GM12878 (cell line): ENCODE results near the gene RNF166. TPM values are rescaled to one million over a fixed set of nuclear protein-coding genes. Genes with fewer than 3 reads are reported as not detected.

Experiments
- ATAC-seq: fragments of 200-7000 bp; cut with Tn5 transposase; 3 replicates; pipeline ENCODE4 v1.9.1; 2020; ENCODE audit warnings: mild to moderate bottlenecking, moderate library complexity
- BruUV-seq: library from RNA; stranded (reverse); fragments of 400-500 nt; replicated peaks from 2 replicates; lab custom pipeline; 2021; lab: Mats Ljungman, UMichigan
- CTCF ChIA-PET: fragments of 300-600 bp; sonication (Branson Sonifier 250); formaldehyde crosslinking; extraction: SDS; loops from one replicate; lab custom pipeline; 2021; ENCODE audit warnings: inconsistent platforms; lab: Yijun Ruan, JAX
- POLR2A ChIA-PET: fragments of 350-600 bp; formaldehyde crosslinking; extraction: SDS; loops from one replicate; lab custom pipeline; 2021; ENCODE audit warnings: inconsistent platforms; lab: Charles Lee
- RAD21 ChIA-PET: fragments of 300-600 bp; sonication (Branson Sonifier 250); formaldehyde crosslinking; loops from one replicate; lab custom pipeline; 2023; ENCODE audit warnings: antibody characterized with exemption; ENCODE audit not compliant: unreplicated experiment; lab: Charles Lee
- SMC1A ChIA-PET: fragments of 300-600 bp; sonication (Branson Sonifier 250); formaldehyde crosslinking; loops from one replicate; lab custom pipeline; 2023; ENCODE audit not compliant: unreplicated experiment, uncharacterized antibody; lab: Charles Lee
- DNase-seq: peaks from one replicate; pipeline ENCODE4 v3.0.0-alpha.2; 2011; ENCODE audit warnings: low read depth, low spot score
- FAIRE-seq: peaks from 3 replicates; lab custom pipeline; 2011; peaks lifted over from hg19 to GRCh38; lab: Jason Lieb, UNC
- H2AFZ ChIP-seq: 2 replicates; pipeline ENCODE4 v1.6.0; 2011; ENCODE audit warnings: low read depth, low read length, control low read depth; ENCODE audit not compliant: control insufficient read depth
- H3K27ac ChIP-seq: 2 replicates; pipeline ENCODE4 v1.5.1; 2011; ENCODE audit warnings: control low read depth; ENCODE audit not compliant: control insufficient read depth, insufficient read depth
- H3K27me3 ChIP-seq, 2 experiments: replicated peaks in 1 of 2; 2 replicates each; pipeline versions ENCODE4 v1.6.0 to v1.6.1; 2011; ENCODE audit warnings: low read length in 1 of 2; ENCODE audit not compliant: control insufficient read depth in 2 of 2, insufficient read depth in 2 of 2
- H3K36me3 ChIP-seq, 2 experiments: 2 replicates each; pipeline ENCODE4 v1.5.1; 2011; ENCODE audit warnings: low read length in 1 of 2; ENCODE audit not compliant: control insufficient read depth in 2 of 2, insufficient read depth in 2 of 2
- H3K4me1 ChIP-seq: 2 replicates; pipeline ENCODE4 v1.6.1; 2011; ENCODE audit warnings: mild to moderate bottlenecking, low read length, moderate library complexity, mixed read lengths; ENCODE audit not compliant: control insufficient read depth, insufficient read depth
- H3K4me2 ChIP-seq: 2 replicates; pipeline ENCODE4 v1.6.0; 2011; ENCODE audit warnings: control low read depth; ENCODE audit not compliant: control insufficient read depth, insufficient read depth
- H3K4me3 ChIP-seq: fragments of 200-600 bp; sonication (generic); 2 replicates; pipeline ENCODE4 v1.5.1; 2016
- H3K79me2 ChIP-seq: 2 replicates; pipeline ENCODE4 v1.6.0; 2011; ENCODE audit warnings: low read length; ENCODE audit not compliant: control insufficient read depth, insufficient read depth
- H3K9ac ChIP-seq: 2 replicates; pipeline ENCODE4 v1.8.0; 2011; ENCODE audit warnings: low read length, control low read depth, mixed read lengths; ENCODE audit not compliant: control insufficient read depth, insufficient read depth
- H3K9me3 ChIP-seq: replicated peaks from 3 replicates; pipeline ENCODE4 v1.5.1; 2011; ENCODE audit warnings: mild to moderate bottlenecking, low read length; ENCODE audit not compliant: control insufficient read depth, insufficient read depth
- H4K20me1 ChIP-seq: 2 replicates; pipeline ENCODE4 v1.6.0; 2011; ENCODE audit not compliant: control insufficient read depth, insufficient read depth
- CREM ChIP-seq: IDR thresholded peaks from 2 replicates; pipeline ENCODE4 v1.6.1; 2014; ENCODE audit warnings: antibody characterized with exemption, low read depth
- FOXK2 ChIP-seq: fragments of 450-650 bp; IDR thresholded peaks from 2 replicates; pipeline ENCODE4 v1.6.1; 2017; ENCODE audit warnings: mild to moderate bottlenecking, moderate library complexity
- NFYA ChIP-seq: IDR thresholded peaks from 2 replicates; pipeline ENCODE4 v1.6.1; 2011; ENCODE audit warnings: low read depth, mild to moderate bottlenecking, low read length, improper control_type of control experiment, borderline replicate concordance
- NR2C1 ChIP-seq: fragments of 450-650 bp; IDR thresholded peaks from 2 replicates; pipeline ENCODE4 v1.6.1; 2017; ENCODE audit warnings: antibody characterized with exemption, mild to moderate bottlenecking, moderate library complexity
- PAX5 ChIP-seq: IDR thresholded peaks from 2 replicates; pipeline ENCODE4 v1.6.1; 2011; ENCODE audit warnings: low read depth, low read length, borderline replicate concordance
- RB1 ChIP-seq: fragments of 450-650 bp; formaldehyde crosslinking; IDR thresholded peaks from 2 replicates; pipeline ENCODE4 v1.6.1; 2017; ENCODE audit warnings: mild to moderate bottlenecking, borderline replicate concordance
- RCOR1 ChIP-seq: conservative IDR thresholded peaks from 2 replicates; pipeline ENCODE4 v1.6.1; 2012; ENCODE audit warnings: low read depth, low read length, improper control_type of control experiment
- RFX5 ChIP-seq: IDR thresholded peaks from 2 replicates; pipeline ENCODE4 v1.6.1; 2011; ENCODE audit warnings: low read depth, low read length, improper control_type of control experiment
- SIN3A ChIP-seq: IDR thresholded peaks from 2 replicates; pipeline ENCODE4 v1.6.1; 2012; ENCODE audit warnings: low read depth, low read length, improper control_type of control experiment
- SREBF1 ChIP-seq: IDR thresholded peaks from 2 replicates; pipeline ENCODE4 v1.6.1; 2012; ENCODE audit warnings: mild to moderate bottlenecking, low read length
- SUPT20H ChIP-seq: IDR thresholded peaks from 2 replicates; pipeline ENCODE4 v1.6.1; 2011; ENCODE audit warnings: low read depth, mild to moderate bottlenecking, low read length, moderate library complexity, borderline replicate concordance; ENCODE audit not compliant: control insufficient read depth
- WGBS: methylation state at CpG from one replicate; pipeline ENCODE4 v1.1.6; 2016; ENCODE audit warnings: low lambda C conversion rate; ENCODE audit not compliant: insufficient replicate concordance, insufficient coverage; ENCODE audit errors: missing lambda C conversion rate; 5-methylcytosine and 5-hydroxymethylcytosine counted together
- in situ Hi-C: fragments of 300-500 bp; cut with MboI; formaldehyde crosslinking; loops from 9 replicates; pipeline ENCODE4 v1.14.3; 2018; ENCODE audit warnings: mixed read lengths
- intact Hi-C: fragments of 100-400 bp; cut with micrococcal nuclease; formaldehyde crosslinking; loops from one replicate; pipeline ENCODE4 v1.14.2; 2022; ENCODE audit not compliant: unreplicated experiment
- polyA plus RNA-seq, 11 experiments: library from polyadenylated mRNA; depleted of rRNA in 4 of 11; unstranded in 6 of 11; stranded (reverse) in 5 of 11; fragments of >200 nt; fragmentation: Nextera tagmentation in 4 of 11; fragmentation: Illumina TruSeq in 1 of 11; extraction: Ambion mirVana in 4 of 11; extraction: Trizol in 1 of 11; gene quantifications; 1 replicate in 1 of 11; 2 replicates in 10 of 11; pipeline versions ENCODE4 v1.2.1 to v1.2.3, GENCODE V29; 2011 to 2016; ENCODE audit warnings: inconsistent platforms in 2 of 11, missing spikeins in 2 of 11, low read depth in 1 of 11
- total RNA-seq, 4 experiments: library from RNA; depleted of rRNA in 3 of 4; stranded (reverse); fragments of >200 nt in 3 of 4; fragmentation: Illumina TruSeq in 1 of 4; extraction: Trizol in 1 of 4; gene quantifications; 2 replicates each; pipeline versions ENCODE4 v1.2.1 to v1.2.3, GENCODE V29; 2013 to 2021
- TF ChIP-seq, protein P1 (sequence below): IDR thresholded peaks from 2 replicates; pipeline ENCODE4 v1.6.1; 2011; ENCODE audit warnings: borderline replicate concordance, low read depth, mild to moderate bottlenecking, moderate library complexity, mixed read lengths, low read length; ENCODE audit not compliant: insufficient read depth; ENCODE audit errors: extremely low read length
- TF ChIP-seq, protein P2 (sequence below): fragments of 450-650 bp; IDR thresholded peaks from 2 replicates; pipeline ENCODE4 v1.6.1; 2014; ENCODE audit warnings: mild to moderate bottlenecking
- TF ChIP-seq, protein P3 (sequence below): IDR thresholded peaks from 2 replicates; pipeline ENCODE4 v1.6.1; 2012; ENCODE audit warnings: improper control_type of control experiment, low read depth, low read length; ENCODE audit not compliant: insufficient replicate concordance
- TF ChIP-seq, protein P4 (sequence below): fragments of 450-650 bp; formaldehyde crosslinking; IDR thresholded peaks from 2 replicates; pipeline ENCODE4 v1.4.0; 2022; ENCODE audit warnings: mild to moderate bottlenecking, moderate library complexity

Gene RNF166
- total and polyA plus RNA-seq, 10 of the 15 experiments (the other 5 are each of a cell fraction or from before 2014, with no cell fraction given), result 0.48 to 32.8 (median 12.1) TPM

DNA sequence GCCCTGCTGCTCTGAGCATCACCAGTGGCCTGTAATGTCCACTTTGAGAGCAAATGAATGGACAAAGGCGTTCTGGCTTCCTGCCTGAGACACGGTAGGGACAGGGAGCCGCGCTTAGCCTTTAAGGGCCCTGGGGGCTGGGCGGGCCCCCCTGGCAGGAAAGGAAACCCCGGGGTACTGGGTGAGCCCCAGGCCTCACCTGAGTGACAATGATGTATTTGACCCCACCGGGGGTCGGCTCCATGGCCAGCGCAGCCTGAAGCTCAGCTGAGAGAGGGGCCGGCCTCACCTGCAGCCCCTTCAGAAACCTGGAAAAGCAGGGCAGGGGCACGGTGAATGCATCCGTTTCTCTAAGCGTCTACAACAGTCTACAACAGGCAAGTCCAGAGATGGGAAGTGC lies 53.1 kb downstream of the RNF166 start:
- in situ Hi-C loops, result no loop called here
- no peak for DNase-seq
- ATAC-seq, result no peak
- H3K4me2 ChIP-seq, result no peak overlapping the region
- H3K79me2 ChIP-seq, result peaks cover 29% of the 10 kb centered on the region
- peaks cover 6 to 16% of the 10 kb centered on the region in 2 experiments for H3K36me3 ChIP-seq
- peaks cover 18% of the 10 kb centered on the region for H3K4me1 ChIP-seq
- H3K4me3 ChIP-seq, result no peak overlapping the region
- intact Hi-C loops, result loop anchor here (5.0 kb wide), 1 partner anchor 159 kb away; the partner anchor contains the start of gene APRT
- WGBS, result 97% methylated on average over 13 of the region's 13 CpGs
- no peak overlapping the region for H2AFZ ChIP-seq
- ChIA-PET POLR2A (interaction anchor here (0.7 to 1.3 kb wide), 2 partner anchors 10 to 20 kb away, joined by 3 read pairs; partner anchors contain the start of gene MVD), RAD21 (no interaction called here), SMC1A (no interaction called here), CTCF (no interaction called here)
- no peaks in the 10 kb centered on the region for H3K9me3 ChIP-seq
- BruUV-seq, result no TSS peak
- no peaks in the 10 kb centered on the region; the same call in 1 of the 2 replicates for H4K20me1 ChIP-seq
- H3K27me3 ChIP-seq, result no peaks in the 10 kb centered on the region
- no peak overlapping the region for H3K9ac ChIP-seq
- no peak for FAIRE-seq
- no peak overlapping the region for H3K27ac ChIP-seq
- no peak for TF ChIP-seq RFX5
- TF ChIP-seq SREBF1, result no peak
- no peak for TF ChIP-seq FOXK2
- TF ChIP-seq RB1, result no peak
- TF ChIP-seq NFYA, result no peak
- TF ChIP-seq RCOR1, result no peak
- TF ChIP-seq, protein P1, sequence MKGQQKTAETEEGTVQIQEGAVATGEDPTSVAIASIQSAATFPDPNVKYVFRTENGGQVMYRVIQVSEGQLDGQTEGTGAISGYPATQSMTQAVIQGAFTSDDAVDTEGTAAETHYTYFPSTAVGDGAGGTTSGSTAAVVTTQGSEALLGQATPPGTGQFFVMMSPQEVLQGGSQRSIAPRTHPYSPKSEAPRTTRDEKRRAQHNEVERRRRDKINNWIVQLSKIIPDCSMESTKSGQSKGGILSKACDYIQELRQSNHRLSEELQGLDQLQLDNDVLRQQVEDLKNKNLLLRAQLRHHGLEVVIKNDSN, result no peak
- TF ChIP-seq, protein P2, sequence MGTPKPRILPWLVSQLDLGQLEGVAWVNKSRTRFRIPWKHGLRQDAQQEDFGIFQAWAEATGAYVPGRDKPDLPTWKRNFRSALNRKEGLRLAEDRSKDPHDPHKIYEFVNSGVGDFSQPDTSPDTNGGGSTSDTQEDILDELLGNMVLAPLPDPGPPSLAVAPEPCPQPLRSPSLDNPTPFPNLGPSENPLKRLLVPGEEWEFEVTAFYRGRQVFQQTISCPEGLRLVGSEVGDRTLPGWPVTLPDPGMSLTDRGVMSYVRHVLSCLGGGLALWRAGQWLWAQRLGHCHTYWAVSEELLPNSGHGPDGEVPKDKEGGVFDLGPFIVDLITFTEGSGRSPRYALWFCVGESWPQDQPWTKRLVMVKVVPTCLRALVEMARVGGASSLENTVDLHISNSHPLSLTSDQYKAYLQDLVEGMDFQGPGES, result no peak
- TF ChIP-seq PAX5, result no peak
- no peak for TF ChIP-seq SUPT20H
- TF ChIP-seq, protein P3, sequence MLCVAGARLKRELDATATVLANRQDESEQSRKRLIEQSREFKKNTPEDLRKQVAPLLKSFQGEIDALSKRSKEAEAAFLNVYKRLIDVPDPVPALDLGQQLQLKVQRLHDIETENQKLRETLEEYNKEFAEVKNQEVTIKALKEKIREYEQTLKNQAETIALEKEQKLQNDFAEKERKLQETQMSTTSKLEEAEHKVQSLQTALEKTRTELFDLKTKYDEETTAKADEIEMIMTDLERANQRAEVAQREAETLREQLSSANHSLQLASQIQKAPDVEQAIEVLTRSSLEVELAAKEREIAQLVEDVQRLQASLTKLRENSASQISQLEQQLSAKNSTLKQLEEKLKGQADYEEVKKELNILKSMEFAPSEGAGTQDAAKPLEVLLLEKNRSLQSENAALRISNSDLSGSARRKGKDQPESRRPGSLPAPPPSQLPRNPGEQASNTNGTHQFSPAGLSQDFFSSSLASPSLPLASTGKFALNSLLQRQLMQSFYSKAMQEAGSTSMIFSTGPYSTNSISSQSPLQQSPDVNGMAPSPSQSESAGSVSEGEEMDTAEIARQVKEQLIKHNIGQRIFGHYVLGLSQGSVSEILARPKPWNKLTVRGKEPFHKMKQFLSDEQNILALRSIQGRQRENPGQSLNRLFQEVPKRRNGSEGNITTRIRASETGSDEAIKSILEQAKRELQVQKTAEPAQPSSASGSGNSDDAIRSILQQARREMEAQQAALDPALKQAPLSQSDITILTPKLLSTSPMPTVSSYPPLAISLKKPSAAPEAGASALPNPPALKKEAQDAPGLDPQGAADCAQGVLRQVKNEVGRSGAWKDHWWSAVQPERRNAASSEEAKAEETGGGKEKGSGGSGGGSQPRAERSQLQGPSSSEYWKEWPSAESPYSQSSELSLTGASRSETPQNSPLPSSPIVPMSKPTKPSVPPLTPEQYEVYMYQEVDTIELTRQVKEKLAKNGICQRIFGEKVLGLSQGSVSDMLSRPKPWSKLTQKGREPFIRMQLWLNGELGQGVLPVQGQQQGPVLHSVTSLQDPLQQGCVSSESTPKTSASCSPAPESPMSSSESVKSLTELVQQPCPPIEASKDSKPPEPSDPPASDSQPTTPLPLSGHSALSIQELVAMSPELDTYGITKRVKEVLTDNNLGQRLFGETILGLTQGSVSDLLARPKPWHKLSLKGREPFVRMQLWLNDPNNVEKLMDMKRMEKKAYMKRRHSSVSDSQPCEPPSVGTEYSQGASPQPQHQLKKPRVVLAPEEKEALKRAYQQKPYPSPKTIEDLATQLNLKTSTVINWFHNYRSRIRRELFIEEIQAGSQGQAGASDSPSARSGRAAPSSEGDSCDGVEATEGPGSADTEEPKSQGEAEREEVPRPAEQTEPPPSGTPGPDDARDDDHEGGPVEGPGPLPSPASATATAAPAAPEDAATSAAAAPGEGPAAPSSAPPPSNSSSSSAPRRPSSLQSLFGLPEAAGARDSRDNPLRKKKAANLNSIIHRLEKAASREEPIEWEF, result no peak
- TF ChIP-seq, protein P4, sequence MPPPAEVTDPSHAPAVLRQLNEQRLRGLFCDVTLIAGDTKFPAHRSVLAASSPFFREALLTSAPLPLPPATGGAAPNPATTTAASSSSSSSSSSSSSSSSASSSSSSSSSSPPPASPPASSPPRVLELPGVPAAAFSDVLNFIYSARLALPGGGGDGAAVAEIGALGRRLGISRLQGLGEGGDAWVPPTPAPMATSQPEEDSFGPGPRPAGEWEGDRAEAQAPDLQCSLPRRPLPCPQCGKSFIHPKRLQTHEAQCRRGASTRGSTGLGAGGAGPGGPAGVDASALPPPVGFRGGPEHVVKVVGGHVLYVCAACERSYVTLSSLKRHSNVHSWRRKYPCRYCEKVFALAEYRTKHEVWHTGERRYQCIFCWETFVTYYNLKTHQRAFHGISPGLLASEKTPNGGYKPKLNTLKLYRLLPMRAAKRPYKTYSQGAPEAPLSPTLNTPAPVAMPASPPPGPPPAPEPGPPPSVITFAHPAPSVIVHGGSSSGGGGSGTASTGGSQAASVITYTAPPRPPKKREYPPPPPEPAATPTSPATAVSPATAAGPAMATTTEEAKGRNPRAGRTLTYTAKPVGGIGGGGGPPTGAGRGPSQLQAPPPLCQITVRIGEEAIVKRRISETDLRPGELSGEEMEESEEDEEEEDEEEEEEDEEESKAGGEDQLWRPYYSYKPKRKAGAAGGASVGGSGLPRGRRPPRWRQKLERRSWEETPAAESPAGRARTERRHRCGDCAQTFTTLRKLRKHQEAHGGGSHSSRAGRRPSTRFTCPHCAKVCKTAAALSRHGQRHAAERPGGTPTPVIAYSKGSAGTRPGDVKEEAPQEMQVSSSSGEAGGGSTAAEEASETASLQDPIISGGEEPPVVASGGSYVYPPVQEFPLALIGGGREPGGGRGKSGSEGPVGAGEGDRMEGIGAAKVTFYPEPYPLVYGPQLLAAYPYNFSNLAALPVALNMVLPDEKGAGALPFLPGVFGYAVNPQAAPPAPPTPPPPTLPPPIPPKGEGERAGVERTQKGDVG (CRISPR knock-in tag), result no peak
- no peak for TF ChIP-seq NR2C1
- TF ChIP-seq CREM, result no peak
- no peak for TF ChIP-seq SIN3A
